HG03565 (cell line): ENCODE results near the gene RASD1.
"Not testable (repeated sequence)": the region's sequence is repeated elsewhere in the genome, so short reads cannot be mapped to it uniquely, and the experiment has no call there.

Experiments
- ATAC-seq: cut with Tn5 transposase; IDR thresholded peaks from one replicate; pipeline ENCODE4 v1.9.1; 2021; ENCODE audit warnings: mild to moderate bottlenecking, moderate library complexity; ENCODE audit not compliant: unreplicated experiment

The RASD1 gene

DNA sequence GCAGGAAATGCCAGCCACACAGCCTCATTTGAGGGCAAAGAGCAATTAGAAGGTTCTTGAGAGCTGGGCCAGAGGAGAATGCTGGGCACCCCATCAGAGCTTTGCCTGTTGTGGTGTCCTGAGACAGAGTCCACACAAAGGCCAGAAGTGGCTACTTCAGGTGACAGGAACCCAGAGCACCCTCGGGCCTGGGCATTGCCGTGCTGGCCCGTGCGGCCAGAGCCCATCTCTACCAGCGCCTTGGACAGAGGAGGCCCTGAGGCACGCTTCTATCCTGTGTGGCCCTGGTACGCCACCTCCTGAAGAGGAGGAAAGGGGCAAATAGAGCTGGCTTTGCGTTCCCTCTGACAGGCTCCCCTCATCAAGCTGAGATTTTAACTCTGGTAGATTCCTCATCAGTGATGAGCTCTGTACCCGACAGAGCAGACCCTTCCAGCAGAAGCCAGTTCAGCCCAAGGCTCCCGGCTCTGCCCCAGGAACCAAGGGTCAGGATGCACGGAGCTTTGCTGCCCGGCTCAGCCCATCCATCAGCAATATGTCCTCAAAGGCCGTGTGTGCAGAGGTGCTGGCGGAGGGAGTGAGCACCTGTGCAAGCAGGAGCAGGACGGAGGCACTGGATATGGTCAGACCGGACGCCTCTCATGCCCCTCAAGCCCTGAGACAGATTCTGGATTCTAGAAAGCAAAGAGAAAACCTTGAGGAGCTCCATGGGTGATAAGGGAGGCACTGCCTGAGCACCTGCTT lies 3.4 kb upstream of the RASD1 start:
- no peak for ATAC-seq

DNA sequence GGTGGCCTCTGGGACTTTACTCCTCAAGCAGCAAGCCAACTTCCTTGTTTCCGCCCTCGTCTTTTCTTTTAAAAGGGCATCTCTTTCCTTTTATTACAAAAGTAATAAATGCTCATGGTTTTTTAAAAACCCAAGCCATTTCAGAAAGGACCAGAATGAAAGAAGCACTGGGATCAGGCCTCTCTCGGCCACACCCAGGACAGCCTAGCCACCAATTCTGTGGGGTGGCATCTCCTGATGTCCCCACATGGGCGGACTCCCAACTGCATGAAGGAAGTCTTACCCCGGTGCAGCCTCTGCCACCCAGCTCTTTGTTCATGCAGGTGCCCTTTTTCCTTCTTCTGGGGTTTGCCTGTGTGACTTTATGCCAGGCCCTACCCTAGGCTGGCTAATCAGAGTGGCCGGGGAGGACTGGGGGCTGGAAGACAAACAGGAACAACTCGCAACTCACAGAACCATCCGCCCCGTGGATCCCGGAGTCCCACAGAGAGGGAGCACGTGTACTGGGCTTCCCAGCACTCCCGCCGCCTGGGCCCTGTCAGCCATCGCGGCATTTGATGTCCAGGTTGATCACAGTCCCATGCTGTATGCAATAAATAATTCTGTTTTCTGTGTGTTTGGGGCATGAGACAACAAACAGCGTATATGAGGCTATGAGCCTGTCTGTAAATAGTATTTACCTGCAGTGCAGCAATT lies 2.6 kb upstream of the RASD1 start:
- no peak for ATAC-seq

DNA sequence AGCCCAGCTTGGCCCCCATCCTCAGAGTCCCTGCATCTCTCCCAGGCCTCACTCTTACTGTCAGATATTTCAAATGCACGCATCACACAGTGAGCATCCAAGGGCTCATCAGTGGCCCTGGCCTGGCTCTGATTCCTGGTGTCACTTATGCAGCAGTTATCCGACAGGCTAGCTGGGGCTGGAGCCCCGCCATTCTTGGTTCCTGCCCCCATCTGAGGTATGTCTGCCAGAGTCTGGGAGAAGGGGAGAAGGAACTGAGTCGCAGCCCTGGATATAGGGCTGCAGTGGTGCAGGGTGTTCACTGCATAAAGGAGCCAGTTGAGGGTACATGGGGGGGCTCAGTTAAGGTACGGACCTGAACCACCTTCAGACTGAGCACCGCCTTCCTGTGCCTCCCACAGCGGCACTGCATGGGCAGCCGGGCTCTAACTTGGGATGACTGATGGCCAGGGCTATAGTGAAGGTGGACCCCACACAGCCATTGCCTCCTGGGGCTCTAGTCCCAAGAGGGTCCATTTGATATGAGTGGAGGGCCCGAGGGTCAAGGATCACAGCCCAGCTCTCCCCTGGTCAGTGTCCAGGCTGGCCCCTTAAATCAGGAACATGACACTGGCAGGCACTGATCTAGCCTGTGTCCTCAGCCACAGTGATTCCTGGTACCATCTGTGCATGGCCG lies 1.8 kb upstream of the RASD1 start:
- ATAC-seq = no peak

DNA sequence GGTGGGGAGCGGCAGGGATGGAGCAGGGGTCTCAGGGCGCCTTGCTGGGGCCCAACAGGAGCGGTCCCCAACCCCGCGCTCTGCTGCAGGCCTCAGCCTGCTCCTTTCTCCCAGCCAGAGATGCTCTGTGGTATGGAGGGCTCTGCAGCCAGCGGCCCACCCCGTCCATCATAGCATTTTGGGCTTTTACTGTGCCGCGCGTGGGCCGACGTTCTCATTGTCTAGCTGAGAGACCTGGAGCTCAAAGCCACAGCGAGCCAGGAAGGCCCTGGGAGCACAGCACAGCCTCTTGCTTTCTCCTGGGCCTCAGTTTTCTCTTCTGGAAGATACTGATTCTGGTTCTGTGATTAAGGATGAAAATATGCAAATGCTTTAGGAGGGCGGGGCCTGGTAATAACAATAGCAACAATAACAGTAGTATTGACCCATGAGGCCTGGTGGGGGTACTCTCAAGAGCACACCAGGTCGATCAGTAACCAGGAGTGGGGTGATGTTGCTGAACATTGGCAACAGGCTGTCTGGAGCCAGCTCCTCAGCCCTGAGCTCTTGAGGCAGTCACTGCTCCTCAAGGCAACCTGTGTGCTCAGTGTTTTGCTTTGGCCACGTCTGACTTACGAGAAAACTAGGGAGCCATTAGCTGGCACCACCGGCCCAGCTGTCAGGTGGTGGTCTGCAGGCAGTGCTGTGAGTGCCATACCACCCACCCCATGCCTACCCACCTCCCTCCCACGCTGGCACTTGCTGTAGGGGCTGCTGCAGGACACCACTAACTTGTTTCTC lies 1.1 kb upstream of the RASD1 start:
- ATAC-seq = no peak

DNA sequence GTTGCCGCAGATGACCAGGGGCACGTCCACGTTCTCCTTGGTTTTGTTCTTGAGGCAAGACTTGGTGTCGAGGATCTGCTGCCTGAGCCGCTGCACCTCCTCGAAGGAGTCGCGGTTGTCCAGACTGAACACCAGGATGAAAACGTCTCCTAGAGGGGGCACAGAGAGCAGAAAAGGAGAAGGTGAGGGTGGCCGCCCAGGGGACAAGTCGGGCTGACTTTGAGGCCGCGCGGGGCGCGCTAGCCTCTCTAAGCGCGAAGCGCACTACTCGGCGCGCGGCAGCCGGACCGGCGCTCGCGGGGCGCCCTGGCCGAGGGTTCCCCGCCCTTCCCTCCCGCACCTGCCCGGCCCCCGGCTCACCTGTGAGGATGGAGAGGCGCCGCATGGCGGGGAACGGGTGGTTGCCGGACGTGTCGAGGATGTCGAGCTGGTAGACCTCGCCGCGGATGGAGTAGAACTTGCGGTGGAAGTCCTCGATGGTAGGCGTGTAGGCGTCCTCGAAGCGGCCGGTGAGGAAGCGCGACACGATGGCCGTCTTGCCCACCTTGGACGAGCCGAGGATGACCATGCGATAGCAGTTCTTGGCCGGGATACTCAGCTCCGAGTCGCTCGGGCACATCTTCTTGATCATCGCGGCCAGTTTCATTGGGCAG lies 533 bp downstream of the RASD1 start:
- no peak for ATAC-seq

DNA sequence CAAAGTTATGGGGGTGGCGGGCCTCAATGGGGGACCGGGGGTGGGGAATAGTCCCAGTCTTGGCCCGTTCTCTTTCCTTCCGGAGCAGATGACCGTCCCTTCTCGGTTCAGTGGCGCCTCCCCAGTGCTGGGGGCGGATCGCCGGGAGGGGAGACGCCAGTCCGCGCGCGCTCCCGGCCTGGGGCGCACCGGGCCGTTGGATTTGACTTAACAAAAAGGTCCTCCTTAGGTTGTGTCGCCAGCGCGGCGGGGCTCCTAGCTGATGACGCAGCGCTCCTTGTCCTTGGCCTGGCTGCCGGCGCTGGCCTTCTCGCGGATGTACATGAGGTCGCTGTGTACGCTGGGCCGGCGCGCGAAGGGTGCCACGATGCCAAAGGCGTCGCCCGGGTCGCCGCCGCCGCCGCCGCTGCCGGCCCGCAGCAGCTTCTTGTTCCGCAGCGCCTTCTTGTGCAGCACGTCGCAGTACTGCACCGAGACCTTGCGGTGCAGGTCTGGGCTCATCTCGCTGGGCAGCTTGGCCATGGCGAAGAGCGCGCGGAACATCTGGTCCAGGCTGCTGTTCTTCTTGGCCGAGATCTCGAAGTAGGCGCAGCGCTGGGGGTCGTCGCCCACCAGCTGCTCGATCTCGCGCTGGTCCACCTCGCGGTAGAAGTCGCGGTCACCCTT lies 1.2 kb downstream of the RASD1 start:
- no peak for ATAC-seq

DNA sequence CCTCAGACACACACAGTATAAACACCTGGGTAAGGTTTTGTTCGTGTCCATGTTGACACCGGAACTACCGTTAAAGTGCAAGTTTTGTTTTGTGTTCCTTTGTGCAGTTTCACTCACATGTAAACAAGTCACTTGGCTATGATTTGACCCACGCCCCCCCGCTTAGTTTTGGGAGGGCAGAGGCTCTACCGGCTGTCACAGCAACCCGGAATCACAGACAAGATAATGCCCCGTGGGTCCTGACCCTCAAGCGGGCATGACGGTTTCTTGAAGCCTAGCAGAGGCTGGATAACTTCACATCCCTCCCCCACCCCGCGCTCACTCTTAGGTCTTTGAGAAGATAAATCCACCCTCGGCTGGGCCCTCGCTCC lies 1.7 kb downstream of the RASD1 start:
- ATAC-seq = no peak

DNA sequence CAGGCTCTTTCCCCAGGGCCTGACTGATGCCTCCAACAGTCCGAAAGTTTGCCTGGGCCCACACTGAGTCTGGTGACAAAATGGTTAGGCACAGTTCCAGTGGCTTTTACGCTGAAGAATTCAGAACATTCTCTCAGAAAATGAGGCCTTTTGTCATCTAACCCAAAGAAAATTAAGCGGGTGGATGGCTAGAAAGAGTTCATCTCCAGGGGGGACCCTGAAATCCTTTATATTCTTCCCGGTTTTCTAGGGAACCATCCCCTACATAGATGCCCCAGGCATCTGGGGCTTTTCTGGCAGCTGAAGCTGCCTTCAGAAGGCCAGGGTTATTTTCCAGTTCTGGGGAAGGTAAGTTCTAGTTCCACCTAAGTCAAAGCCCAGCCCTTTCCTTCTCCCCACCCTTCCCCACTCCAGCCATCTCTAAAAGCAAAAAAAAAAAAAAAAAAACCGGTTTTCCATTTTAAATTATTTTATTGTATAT lies 2.2 kb downstream of the RASD1 start:
- ATAC-seq = no peak

DNA sequence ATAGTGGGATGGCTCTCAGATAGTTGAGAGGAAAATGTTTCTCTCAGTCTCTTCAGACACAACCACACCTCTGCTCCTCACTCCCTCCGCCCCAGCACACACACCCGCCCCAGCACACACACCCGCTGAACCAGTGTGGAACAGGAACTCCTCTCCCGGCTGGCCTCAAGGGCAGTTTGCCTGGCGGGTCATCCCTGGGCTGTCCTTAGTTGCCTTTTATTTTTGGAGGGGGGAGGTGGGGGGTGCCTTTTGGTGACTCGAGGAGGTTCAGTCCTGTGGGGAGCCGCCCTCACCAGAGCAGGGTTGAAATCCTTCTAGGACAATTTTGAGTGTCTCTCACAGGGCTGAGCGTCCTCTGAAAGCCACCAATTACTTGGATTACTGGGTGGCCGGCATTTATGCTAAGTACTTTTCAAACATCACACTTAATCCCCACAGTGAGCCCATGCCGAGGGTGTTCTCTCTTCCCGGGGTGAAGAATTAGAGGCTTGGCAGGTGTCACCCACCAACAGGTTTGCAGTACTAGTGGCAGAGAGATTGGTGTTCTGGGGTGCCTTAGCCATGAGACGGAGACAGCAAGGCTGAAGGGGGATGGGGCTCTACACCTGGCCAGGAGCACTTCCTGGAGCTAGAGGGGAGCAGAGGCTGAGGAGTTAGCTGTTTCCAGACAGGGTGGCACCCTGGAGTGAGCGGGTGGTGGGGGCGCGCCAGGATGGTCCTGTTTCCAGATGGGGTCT lies 2.8 kb downstream of the RASD1 start:
- ATAC-seq = no peak

DNA sequence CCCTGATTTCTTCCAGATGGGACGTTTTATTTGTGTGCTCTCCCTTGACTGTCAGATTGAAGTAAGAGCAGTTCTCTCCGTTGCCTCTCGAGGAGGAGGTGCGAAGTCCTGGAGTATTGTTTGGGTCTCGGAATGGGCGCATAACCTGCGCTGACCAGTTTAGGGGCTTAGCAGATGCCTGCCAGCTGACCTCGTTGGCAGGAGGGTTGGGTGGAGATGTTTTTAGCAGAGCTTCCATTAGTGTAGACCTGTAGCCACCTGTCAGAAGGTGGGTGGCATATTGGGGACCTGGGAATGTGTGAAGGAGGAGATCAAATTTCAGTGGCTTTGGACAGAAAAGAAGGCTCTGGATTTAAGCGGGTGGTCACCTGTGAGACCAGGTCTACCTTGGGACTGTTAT lies 3.6 kb downstream of the RASD1 start:
- no peak for ATAC-seq

DNA sequence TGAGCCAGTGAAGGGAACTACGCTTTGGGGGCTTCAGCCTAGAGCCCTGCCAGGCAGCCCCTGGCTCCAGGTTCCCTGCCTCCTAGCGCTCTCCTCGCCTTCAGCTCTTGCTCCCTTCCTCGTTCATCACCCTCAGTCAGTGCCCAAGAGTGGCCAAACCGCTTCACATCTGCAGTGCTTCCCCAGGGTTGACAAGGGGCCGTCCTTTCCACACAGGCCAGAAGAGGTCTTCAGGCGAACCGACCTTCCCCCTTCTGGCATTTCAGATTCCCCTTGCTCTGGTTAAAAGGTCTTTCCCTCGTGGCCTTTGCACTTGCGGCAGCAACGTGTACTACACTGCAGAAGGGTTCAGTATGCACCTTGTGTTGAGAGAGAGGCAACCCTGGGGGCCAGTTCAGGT lies 4.1 kb downstream of the RASD1 start:
- ATAC-seq = no peak

DNA sequence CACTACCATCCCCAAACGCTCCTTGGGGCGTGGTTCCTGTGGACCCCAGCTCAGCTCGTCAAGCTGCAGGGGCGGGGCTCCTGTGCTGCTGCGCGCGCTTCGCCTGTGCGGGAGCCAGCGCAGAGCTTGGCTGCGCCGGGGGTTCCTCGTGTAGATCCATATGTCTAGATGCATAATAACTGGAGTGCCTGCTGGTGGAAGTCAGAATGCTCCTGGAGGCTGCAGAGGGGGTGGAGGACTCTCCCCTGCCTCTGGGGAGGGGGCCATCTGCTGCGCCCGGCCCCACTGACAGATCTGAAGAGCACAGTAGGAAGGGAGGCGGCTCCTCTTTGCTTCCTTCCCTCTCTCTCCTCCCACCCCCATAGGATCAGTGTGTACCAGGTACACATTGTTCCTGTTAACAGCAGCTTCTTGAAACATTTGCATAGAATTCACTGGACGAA lies 4.6 kb downstream of the RASD1 start:
- ATAC-seq = no peak

DNA sequence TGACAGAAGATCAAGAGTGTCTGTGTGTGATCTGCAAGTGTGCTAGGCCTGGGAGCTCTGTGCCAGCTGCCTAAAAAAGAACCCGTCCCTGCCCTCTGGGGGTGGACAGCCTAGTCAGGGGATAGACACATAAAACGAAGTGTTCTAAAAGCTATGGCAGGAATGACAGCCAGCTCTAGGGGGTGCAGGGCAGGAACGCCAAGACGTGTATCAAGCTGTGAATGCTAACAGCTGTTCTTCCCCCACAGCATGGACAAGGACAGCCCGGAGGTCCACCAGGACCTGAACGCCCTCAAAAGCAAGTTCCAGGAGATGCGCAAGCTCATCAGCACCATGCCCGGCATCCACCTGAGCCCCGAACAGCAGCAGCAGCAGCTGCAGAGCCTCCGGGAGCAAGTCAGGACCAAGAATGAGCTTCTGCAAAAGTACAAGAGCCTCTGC lies 5.1 kb downstream of the RASD1 start:
- no peak for ATAC-seq

DNA sequence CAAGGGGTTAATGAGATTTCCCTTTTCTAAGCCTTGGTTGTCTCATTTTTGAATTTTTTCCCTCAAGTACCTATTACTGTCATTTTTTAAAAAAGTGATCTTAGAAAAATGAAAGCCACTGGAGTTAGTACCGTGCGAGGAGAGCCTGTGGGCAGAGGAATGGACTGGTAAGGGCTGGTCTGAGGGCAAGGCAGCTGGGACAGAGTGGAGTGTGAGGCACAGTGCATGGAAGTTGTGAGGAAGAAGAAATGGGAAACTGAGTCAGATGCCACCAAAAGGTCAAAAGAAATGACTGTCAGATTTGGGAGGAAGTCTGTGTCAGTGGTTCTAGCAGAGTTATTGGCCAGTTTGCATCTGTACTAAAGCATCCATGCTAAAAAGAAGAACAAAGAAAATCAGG lies 8.2 kb downstream of the RASD1 start:
- no peak for ATAC-seq

DNA sequence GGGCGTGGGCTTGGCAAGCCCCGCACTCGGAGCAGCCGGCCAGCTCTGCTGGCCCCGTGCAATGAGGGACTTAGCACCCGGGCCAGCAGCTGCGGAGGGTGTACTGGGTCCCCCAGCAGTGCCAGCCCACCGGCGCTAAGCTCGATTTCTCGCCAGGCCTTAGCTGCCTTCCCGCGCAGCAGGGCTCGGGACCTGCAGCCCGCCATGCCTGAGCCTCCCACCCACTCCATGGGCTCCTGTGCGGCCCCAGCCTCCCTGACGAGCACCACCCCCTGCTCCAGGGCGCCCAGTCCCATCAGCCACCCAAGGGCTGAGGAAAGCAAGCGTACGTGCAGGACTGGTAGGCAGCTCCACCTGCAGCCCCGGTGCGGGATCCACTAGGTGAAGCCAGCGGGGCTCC lies 9.8 kb downstream of the RASD1 start:
- not testable (repeated sequence) for ATAC-seq

DNA sequence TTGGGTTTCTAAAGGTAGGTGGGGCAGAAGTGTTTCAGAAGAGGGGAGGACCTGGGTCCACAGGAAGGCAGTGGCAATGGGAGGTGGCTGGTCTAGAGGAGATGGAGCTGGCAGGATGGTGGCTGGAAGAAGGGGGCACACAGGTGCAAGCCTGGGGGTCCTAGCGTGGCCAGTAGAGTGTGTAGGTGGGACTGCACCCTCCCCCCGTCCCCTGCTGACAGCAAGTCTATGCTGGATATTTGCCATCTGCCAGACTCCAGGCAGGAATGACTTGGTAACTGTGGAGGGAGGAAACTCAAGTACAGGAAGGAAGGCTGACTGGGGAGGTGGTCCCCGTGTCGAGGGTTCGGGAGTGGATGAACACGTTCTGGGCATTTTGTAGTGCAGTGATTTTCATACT lies 10.8 kb downstream of the RASD1 start:
- no peak for ATAC-seq

DNA sequence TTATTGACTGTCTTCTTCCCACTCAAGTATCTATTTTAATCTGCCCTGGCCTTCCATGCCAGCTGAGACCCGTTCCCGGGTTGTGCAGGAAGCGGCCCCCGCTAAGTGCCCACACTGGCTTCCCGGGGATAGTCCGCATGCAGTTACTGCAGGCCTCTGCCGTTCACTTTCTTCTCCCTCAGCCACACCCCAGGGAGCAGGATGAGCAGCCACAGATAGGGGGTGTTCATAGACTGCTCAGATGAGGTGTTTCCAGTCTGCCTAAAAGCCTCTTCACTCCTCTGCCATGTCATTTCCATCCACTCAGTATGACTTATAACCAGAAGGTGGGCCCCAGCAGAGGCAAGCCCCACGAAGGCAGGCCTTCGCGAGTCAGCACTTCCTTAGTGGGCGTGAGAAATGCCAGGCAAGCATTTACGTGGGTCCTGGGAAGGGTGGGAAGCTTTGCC lies 11.7 kb downstream of the RASD1 start:
- ATAC-seq = no peak

DNA sequence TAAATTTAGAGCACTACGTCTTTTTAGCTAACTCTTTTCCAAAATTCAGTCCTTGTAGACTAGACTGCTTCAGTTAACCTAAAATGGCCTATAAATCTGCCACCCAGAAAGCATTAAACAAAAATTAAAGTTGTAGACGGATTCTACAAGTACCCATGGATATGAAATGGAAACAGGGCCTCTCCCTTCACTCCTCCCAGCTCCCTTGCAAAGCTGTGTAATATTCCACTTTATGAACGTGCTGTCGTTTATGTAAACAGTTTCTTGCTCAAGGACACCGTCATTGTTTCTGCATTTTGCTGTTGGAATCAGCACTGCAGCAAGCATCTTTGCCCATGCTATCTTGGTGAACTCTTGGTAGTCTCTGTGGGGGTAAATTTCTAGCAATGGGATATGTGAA lies 14.3 kb downstream of the RASD1 start:
- ATAC-seq = no peak

DNA sequence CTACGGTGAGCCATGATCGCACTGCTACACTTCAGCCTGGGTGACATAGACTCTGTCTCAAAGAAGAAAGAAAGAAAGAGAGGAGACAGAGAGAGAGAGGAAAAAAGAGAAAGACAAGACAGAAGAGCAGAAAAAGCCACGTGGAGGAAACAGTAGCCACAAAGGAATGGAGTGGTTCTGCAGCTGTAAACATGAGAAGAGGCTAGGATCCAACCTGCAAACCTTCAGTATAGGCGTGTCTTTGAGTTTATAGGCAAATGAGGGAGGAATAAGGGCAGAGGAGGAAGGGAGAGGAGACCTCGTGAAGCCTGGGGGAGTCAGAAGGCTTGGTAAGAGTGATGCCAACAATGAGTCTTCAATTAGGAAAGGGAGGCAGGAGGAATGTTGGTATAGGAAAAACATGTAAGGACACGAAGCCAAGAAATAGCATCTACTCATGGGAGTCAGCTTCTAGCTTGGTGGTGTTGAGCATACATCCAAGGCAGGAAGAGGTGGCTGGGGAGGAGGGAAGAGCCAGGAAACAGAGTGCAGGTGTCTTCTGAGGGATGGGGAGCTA lies 15.5 kb downstream of the RASD1 start:
- ATAC-seq = no peak
